ENCODE data around the gene MYO5A.
"Not testable (repeated sequence)": the region's sequence is repeated elsewhere in the genome, so short reads cannot be mapped to it uniquely, and the experiment has no call there.

- TF ChIP-seq POLR2A, CTCF (IDR thresholded peaks at IDR 0.05): not testable (repeated sequence)
Measured at GRCh38 chr15:52459701-52460100, 69.0 kb downstream of the MYO5A start.
